Measurements from ENCODE around the gene FITM1. TPM values are rescaled to one million over a fixed set of nuclear protein-coding genes. Genes with fewer than 3 reads are reported as not detected.

Gene FITM1
- polyA plus RNA-seq, 1 donor from 2014 or later = 0.88 TPM

GRCh38 chr14:24135584-24135833 is 5.0 kb downstream of the FITM1 start:
- Histone ChIP-seq H3K9me3 (ENCODE audit: low read length) (no peaks in the 10 kb centered on the region), H3K4me2 (ENCODE audit: low read length) (peak overlapping the region; percentile 52), H3K27ac (ENCODE audit: low read length) (no peak overlapping the region), H3F3A (ENCODE audit: insufficient read depth, low read length, poor library complexity, severe bottlenecking) (peaks cover under 1% of the 10 kb centered on the region), H3K36me3 (ENCODE audit: insufficient read depth, low read length) (no peaks in the 10 kb centered on the region), H4K20me1 (ENCODE audit: insufficient read depth) (no peaks in the 10 kb centered on the region), H3K27me3 (ENCODE audit: insufficient read depth, low read depth, low read length) (no peaks in the 10 kb centered on the region), H3K79me2 (replicated peaks; ENCODE audit: insufficient read depth, low read length) (peaks cover 10% of the 10 kb centered on the region), H3K9me2 (ENCODE audit: insufficient read depth, low read length) (no peaks in the 10 kb centered on the region), H3K4me3 (ENCODE audit: low read length) (peak overlapping the region; percentile 74), H2AFZ (ENCODE audit: low read depth, low read length) (peak overlapping the region; percentile 51), H3K9ac (ENCODE audit: low read length) (peak overlapping the region; percentile 67)
- no peak for TF ChIP-seq MXI1 (conservative IDR thresholded peaks at IDR 0.05; ENCODE audit: poor library complexity, severe bottlenecking)
- no peak for TF ChIP-seq TAF1 (IDR thresholded peaks at IDR 0.05; ENCODE audit: low read depth)
- no peak for TF ChIP-seq CTCF (IDR thresholded peaks at IDR 0.05; ENCODE audit: poor library complexity, severe bottlenecking)
- no peak for TF ChIP-seq REST (IDR thresholded peaks at IDR 0.05; ENCODE audit: borderline replicate concordance)
- TF ChIP-seq EP300 (conservative IDR thresholded peaks at IDR 0.05; ENCODE audit: poor library complexity, severe bottlenecking) = no peak
- no peak for TF ChIP-seq POLR2AphosphoS5 (IDR thresholded peaks at IDR 0.05)
- no peak for TF ChIP-seq RAD21 (conservative IDR thresholded peaks at IDR 0.05)
- TF ChIP-seq EZH2 (IDR thresholded peaks at IDR 0.05; ENCODE audit: borderline replicate concordance, insufficient read depth, low read length, poor library complexity, severe bottlenecking) = no peak
- TF ChIP-seq SMC3 (conservative IDR thresholded peaks at IDR 0.05; ENCODE audit: poor library complexity) = no peak

DNA sequence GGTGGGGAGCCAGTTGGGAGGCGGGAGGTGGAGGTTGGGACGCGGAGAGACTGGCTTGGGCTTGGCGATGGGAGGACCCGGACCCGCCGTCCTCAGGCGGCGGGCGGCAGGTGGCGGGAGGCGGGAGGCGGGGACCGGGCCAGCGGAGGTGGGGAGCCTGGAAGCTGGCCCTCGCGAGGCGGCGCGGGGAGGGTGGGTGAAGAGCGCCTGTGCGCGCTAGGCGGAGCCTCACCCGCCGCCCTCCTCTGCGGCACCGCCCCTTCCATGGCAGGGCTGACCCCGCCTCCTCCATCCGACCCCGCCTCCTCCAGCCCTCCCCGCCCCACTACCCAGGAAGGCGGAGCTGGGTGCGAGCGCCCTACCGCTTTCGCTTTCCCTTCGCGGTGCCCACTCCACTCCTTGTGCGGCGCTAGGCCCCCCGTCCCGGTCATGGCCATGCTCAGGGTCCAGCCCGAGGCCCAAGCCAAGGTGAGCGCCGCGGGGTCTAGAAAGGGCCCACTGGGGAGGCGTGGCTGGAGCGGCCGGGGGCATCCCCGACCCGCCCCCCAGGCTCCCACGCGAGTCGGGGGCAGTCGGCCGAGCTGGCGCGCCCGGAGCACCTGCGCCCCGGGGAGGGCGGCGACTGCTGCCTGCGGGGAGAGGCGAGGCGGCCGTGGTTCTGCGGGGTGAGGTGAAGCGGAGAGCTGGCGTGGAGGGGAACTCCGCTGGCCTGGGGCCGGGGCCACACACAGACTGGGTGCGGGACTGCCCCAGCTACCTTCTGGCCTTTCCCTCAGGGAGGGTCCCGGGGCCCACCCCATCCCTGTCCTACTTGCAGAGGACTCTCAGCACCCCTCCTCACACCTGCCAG is 5.6 kb downstream of the FITM1 start, which contains the start of gene PSME1:
TSS of gene PSME1 (plus strand) at position 361 of the 850 bp plus-strand sequence. CDS start at position 430, 69 bp downstream.
- Histone ChIP-seq H3K9me3 (ENCODE audit: low read length) (no peaks in the 10 kb centered on the region), H3K9me2 (ENCODE audit: insufficient read depth, low read length) (no peaks in the 10 kb centered on the region), H3K79me2 (replicated peaks; ENCODE audit: insufficient read depth, low read length) (peaks cover 10% of the 10 kb centered on the region), H3F3A (ENCODE audit: insufficient read depth, low read length, poor library complexity, severe bottlenecking) (peaks cover 6% of the 10 kb centered on the region), H3K4me3 (ENCODE audit: low read length) (peak within 1 kb of the TSS; percentile 74), H3K27ac (ENCODE audit: low read length) (no peak within 1 kb of the TSS), H2AFZ (ENCODE audit: low read depth, low read length) (peak within 1 kb of the TSS; percentile 51), H3K36me3 (ENCODE audit: insufficient read depth, low read length) (no peaks in the 10 kb centered on the region), H3K4me2 (ENCODE audit: low read length) (peak within 1 kb of the TSS; percentile 52), H3K27me3 (ENCODE audit: insufficient read depth, low read depth, low read length) (no peaks in the 10 kb centered on the region), H3K9ac (ENCODE audit: low read length) (peak within 1 kb of the TSS; percentile 67), H4K20me1 (ENCODE audit: insufficient read depth) (no peaks in the 10 kb centered on the region)
- TF ChIP-seq SMC3 (conservative IDR thresholded peaks at IDR 0.05; ENCODE audit: poor library complexity) = no peak
- TF ChIP-seq EZH2 (IDR thresholded peaks at IDR 0.05; ENCODE audit: borderline replicate concordance, insufficient read depth, low read length, poor library complexity, severe bottlenecking) = no peak
- peak; percentile 6 for TF ChIP-seq REST (IDR thresholded peaks at IDR 0.05; ENCODE audit: borderline replicate concordance)
- no peak for TF ChIP-seq TAF1 (IDR thresholded peaks at IDR 0.05; ENCODE audit: low read depth)
- no peak for TF ChIP-seq RAD21 (conservative IDR thresholded peaks at IDR 0.05)
- no peak for TF ChIP-seq CTCF (IDR thresholded peaks at IDR 0.05; ENCODE audit: poor library complexity, severe bottlenecking)
- no peak for TF ChIP-seq EP300 (conservative IDR thresholded peaks at IDR 0.05; ENCODE audit: poor library complexity, severe bottlenecking)
- peak; percentile 25 for TF ChIP-seq MXI1 (conservative IDR thresholded peaks at IDR 0.05; ENCODE audit: poor library complexity, severe bottlenecking)
- TF ChIP-seq POLR2AphosphoS5 (IDR thresholded peaks at IDR 0.05) = peak; percentile 33

All from neural cell (in vitro differentiated cells).